NB4 (cell line): Measurements from ENCODE around the gene LMCD1.

Source experiments
- DNase-seq: peaks from one replicate; pipeline ENCODE4 v3.0.0; 2010; ENCODE audit warnings: low read depth
- H3K4me3 ChIP-seq: one replicate; pipeline ENCODE4 v1.5.1; 2011; ENCODE audit warnings: mild to moderate bottlenecking, low read depth, low read length, moderate library complexity
- CTCF ChIP-seq: IDR thresholded peaks from one replicate; pipeline ENCODE4 v1.5.1; 2012; ENCODE audit warnings: low read depth, low read length
- MAX ChIP-seq: IDR thresholded peaks from 2 replicates; pipeline ENCODE4 v1.6.1; 2011; ENCODE audit warnings: low read depth, low read length
- MYC ChIP-seq: IDR thresholded peaks from 2 replicates; pipeline ENCODE4 v1.6.1; 2011; ENCODE audit warnings: low read depth, low read length
- POLR2A ChIP-seq: IDR thresholded peaks from 2 replicates; pipeline ENCODE4 v1.6.1; 2011; ENCODE audit warnings: mild to moderate bottlenecking; ENCODE audit not compliant: insufficient read length; ENCODE audit errors: extremely low read depth

The LMCD1 gene

GRCh38 chr3:8539419-8539818 is 37.8 kb downstream of the LMCD1 start:
- TF ChIP-seq POLR2A = no peak
- TF ChIP-seq CTCF = no peak
- TF ChIP-seq MYC = no peak
- TF ChIP-seq MAX = no peak
- DNase-seq = no peak
- H3K4me3 ChIP-seq = no peak overlapping the region

- no peak overlapping the region for H3K4me3 ChIP-seq
- TF ChIP-seq CTCF (no peak), POLR2A (no peak), MYC (no peak), MAX (no peak)
- no peak for DNase-seq
These were observed 38.8 kb downstream of the LMCD1 start for GRCh38 chr3:8540456-8540855.

GRCh38 chr3:8541486-8541885 is 39.9 kb downstream of the LMCD1 start:
- no peak for DNase-seq
- TF ChIP-seq POLR2A (no peak), CTCF (no peak), MAX (no peak), MYC (no peak)
- H3K4me3 ChIP-seq = no peak overlapping the region

GRCh38 chr3:8542190-8543135 is 40.8 kb downstream of the LMCD1 start:
- TF ChIP-seq CTCF (no peak), POLR2A (no peak), MAX (no peak), MYC (no peak)
- no peak overlapping the region for H3K4me3 ChIP-seq
- no peak for DNase-seq

GRCh38 chr3:8546609-8547008 is 45.0 kb downstream of the LMCD1 start:
- no peak for DNase-seq
- no peak overlapping the region for H3K4me3 ChIP-seq
- TF ChIP-seq POLR2A (no peak), MYC (no peak), MAX (no peak), CTCF (no peak)
